ENCODE results near the gene UXS1.
"Not testable (repeated sequence)": the region's sequence is repeated elsewhere in the genome, so short reads cannot be mapped to it uniquely, and the experiment has no call there.

Gene UXS1

GRCh38 chr2:106139238-106139935, 54.7 kb downstream of the UXS1 start:
- TF ChIP-seq, protein P1, sequence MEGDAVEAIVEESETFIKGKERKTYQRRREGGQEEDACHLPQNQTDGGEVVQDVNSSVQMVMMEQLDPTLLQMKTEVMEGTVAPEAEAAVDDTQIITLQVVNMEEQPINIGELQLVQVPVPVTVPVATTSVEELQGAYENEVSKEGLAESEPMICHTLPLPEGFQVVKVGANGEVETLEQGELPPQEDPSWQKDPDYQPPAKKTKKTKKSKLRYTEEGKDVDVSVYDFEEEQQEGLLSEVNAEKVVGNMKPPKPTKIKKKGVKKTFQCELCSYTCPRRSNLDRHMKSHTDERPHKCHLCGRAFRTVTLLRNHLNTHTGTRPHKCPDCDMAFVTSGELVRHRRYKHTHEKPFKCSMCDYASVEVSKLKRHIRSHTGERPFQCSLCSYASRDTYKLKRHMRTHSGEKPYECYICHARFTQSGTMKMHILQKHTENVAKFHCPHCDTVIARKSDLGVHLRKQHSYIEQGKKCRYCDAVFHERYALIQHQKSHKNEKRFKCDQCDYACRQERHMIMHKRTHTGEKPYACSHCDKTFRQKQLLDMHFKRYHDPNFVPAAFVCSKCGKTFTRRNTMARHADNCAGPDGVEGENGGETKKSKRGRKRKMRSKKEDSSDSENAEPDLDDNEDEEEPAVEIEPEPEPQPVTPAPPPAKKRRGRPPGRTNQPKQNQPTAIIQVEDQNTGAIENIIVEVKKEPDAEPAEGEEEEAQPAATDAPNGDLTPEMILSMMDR (IDR thresholded peaks at IDR 0.05; ENCODE audit: low read depth, low read length): no peak
- no peak for DNase-seq (ENCODE audit: extremely low read depth, low read depth)

DNA sequence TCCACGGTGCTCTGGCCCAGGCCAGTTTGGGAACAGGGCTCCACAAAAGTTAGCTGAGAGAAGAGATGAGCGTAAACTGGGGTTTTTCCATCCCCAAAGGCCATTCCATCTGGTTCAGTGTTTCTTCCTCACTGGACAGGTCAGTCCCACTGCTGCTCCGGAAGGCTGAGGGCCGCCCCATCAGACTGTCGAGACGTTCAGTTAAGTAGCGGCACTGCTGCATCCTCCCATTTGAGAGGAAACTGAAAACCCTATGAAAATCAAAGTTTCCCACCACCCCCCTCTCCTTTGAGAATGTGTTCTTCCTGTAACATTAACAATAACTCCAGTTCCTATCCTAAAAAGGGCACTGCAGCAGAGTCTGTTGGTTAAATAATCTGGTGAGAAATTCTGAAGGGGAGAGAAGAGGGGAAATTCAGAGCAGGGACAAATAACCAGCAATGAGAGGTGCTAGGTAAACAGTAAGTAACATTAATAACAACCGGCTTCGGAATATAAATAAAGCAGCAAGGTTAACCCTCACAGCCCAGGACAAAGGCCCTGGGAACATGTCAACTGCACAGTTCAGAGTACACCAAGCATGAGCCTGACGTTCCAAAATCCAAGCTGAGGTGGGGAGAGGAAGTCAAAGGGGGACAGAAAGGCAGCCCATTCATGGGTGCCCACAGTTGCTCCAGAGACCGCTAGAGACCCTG, 55.4 kb downstream of the UXS1 start:
- DNase-seq (ENCODE audit: extremely low read depth, low read depth): no peak
- TF ChIP-seq, protein P1 (IDR thresholded peaks at IDR 0.05; ENCODE audit: low read depth, low read length): no peak

DNA sequence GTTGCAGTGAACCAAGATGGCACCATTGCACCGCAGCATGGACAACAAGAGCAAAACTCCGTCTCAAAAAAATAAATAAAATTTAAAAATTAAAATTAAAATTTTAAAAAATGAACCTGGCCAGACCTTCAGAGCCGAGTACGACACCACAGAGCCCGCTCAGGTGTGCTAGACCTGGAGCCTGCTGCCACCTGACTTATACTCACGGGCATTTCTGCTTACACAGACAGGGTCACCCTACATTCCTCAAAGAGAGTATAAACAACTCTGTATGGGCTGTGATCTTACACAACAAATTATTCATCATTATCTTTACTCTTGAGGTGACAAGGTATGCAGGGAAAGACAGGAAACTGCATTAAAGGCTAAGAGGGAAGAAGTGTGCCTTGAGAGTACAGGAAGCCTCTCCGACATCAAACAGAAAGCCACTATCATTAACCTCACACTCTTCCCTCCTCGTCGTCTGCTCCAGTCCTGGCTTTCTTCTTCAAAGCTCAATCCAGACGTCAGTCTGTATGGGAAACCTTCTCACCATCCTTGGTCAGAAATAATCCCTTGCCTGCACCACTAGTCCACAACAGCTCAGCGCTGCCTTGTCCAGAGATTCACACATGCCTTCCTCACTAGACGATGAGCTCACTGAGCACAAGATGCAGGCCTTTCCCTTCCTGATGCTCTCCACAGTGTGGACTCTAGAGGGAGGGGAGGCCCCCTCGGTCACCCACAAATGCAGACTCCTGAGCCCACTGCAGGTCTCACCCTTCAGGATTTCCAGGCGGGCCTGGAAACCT, 56.2 kb downstream of the UXS1 start:
- TF ChIP-seq, protein P1 (IDR thresholded peaks at IDR 0.05; ENCODE audit: low read depth, low read length): no peak
- no peak for DNase-seq (ENCODE audit: extremely low read depth, low read depth)

- not testable (repeated sequence) for DNase-seq (ENCODE audit: extremely low read depth, low read depth)
Measured at GRCh38 chr2:106131192-106131591, 62.9 kb downstream of the UXS1 start.

DNA sequence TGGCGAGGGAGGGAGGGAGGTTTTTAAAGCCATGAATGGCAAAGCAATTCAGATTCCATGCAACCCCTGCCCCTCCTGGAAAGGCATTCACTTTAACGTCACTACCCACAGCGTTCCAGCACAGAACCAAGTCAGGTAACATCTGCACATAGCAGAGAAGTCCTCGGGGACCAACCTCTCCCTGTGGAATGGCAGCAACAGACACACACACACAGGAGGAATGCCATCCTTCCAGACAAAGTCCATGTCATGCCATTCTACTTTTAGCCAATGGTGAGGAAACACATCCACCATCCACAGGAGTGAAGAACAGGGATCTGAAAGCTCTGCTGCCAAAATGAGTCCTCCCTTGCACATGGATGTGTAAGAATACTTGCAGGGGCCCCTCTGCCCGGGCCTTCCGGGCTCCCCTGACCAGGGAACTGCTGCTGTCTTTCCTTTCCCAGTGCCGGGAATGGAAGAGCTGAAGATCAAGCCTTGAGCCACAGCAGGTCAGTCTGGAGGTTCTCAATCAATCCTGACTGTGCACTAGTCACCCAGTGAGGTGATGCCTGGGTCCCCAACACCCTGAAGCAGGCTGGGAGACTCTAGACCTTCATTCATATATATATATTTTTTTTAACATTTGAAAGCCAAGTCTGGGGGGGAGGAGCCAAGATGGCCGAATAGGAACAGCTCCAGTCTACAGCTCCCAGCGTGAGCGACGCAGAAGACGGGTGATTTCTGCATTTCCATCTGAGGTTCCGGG, 63.7 kb downstream of the UXS1 start:
- no peak for DNase-seq (ENCODE audit: extremely low read depth, low read depth)
- TF ChIP-seq, protein P1 (IDR thresholded peaks at IDR 0.05; ENCODE audit: low read depth, low read length): no peak

DNA sequence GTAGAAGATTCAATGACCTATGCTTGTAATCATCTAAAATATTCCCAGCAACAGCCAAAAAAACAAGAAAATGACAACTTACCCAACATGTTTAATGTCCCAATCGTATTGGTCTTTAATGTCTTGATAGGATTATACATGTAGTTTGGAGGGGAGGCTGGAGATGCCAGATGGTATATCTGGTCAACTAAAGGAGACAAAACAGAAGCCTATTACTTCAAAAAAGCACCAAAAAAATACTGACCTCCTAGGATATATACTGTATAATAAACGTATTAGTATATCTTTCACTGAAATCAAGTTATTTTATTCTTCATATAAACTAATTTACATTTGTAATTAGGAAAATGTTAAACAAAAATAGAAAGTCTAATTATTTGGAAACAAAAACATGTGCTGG, 64.5 kb downstream of the UXS1 start:
- TF ChIP-seq, protein P1 (IDR thresholded peaks at IDR 0.05; ENCODE audit: low read depth, low read length): no peak
- no peak for DNase-seq (ENCODE audit: extremely low read depth, low read depth)

DNA sequence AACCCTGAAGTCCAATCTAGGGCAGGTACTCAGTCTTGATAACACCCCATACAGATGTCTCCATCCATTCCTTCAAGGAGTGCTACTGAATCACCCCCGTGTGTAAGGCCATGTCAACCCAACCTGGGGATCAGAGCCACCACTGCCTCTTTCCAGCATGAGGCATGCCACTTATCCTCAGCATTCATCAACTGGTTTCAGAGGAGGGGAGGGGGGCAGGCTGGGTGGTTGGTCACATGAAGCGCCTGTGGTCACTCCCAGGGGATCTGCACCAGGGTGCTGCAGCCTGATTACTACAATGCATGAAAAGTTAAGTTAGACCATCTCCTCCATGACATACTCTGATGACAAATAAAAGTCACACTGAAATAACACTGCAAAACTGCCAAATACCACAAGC, 65.0 kb downstream of the UXS1 start:
- DNase-seq (ENCODE audit: extremely low read depth, low read depth): no peak
- TF ChIP-seq, protein P1 (IDR thresholded peaks at IDR 0.05; ENCODE audit: low read depth, low read length): no peak
